ENCODE results near the gene DHX38.
"Not testable (repeated sequence)": the region's sequence is repeated elsewhere in the genome, so short reads cannot be mapped to it uniquely, and the experiment has no call there.

Gene DHX38

DNA sequence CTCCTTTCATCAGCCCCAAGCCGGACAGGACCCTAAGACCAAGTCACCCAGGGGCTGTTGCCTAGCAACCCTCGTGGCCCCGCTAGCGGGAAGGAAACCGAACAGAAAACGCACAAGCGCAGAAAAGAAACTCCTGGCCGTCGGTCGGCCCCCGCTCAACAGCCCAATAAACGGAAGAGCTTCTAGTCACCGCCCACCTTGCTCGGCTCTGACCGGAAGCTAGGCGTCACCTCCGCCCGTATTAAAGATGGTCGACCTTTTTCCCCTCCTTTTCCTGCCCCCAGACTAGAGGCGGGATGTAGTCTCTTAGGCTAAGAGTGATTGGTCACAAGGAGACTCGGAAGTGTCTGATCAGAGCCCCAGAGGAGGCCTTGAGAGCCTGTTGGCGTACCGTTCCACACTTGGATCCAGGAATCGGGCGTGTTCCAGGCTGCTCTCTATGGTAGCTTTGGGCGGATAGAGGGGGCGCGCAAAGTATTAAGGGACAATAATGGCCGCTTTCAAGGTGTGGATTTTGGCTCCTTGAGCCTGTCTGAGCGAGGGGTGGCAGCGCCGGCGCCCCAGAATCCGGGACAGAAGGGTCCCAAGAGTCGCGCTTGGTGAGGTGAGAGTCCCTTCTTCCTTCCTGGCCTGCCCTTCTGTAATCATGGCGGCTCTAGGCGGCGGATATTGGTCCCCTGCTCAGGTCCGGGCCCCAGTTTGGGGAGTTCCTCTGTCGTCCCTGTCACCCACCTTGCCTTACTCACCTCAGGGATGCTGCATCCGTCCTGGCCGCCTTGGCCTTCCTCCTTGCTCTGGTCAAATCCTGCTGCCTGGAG is at the start of gene DHX38, which contains the start of gene TXNL4B:
Gene DHX38 (plus strand): TSS at position 400 of the 818 bp plus-strand sequence. CDS start 2,311 bp downstream, outside the sequence.
Gene TXNL4B (minus strand): TSS at position 173 of the 818 bp plus-strand sequence. CDS start 2,871 bp downstream, outside the sequence.
- peak; percentile 98 for DNase-seq

DNA sequence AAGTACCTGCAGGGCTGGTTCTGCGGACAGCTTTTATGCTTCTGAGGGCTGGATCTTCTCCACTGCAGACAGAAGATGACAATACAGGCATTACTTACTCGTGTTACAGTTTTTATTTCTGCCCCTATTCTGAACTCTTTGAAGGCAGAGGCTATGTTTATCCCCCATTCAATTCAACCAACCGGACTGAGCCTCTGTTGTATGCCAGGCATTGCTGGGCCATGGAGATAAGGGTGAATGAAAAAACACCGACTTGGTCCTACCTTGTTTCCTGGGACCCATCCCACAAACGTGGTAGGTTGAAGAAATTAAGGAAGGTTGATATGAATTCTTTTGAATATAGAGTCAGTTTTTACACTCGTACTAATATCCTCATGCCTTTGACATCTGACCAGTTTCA is 49.4 kb upstream of the DHX38 start:
- DNase-seq: no peak

DNA sequence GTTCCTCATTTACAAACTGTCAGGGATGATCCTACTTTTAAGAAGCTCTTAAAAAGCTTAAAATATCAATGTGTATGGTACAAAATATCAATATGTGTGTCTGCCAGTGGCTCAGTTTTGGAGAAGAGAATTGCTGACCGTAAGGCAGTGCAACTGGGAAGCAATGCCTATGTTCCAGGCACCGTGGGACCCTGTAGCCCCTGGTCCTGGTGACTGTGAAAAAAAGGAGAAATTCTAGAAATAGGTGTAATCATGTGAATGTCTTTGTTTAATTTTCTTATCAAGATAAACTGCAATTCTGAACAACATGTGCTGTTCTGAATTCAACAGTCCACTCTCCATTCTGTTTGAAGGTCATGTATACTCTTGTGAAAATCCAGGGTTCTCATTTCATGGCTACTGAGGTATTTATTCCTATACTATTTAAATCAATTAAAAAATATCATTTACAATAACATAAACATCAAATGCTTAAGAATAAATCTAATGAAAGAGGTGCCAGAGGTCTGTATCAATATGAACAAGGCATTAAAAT is 48.8 kb upstream of the DHX38 start:
- DNase-seq: no peak

DNA sequence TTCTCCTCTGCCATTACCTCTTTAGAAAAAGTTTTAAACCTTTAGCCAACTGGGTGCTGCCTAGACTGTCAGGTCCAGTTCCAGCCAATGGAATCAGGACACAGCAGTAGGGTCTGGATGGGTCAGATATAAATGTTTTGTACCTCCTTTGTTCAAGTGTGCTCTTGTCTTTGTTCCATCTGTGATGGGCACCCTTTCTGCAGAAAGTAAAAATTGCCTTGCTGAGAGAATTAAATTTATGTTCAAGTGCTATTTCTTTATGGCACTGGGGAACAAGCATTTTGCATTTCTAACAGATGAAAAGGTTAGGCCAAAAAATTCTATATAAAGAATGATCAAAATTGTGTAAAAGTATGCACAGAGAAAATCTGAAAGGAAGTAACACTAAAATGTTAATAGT is 44.5 kb upstream of the DHX38 start:
- DNase-seq: no peak

DNA sequence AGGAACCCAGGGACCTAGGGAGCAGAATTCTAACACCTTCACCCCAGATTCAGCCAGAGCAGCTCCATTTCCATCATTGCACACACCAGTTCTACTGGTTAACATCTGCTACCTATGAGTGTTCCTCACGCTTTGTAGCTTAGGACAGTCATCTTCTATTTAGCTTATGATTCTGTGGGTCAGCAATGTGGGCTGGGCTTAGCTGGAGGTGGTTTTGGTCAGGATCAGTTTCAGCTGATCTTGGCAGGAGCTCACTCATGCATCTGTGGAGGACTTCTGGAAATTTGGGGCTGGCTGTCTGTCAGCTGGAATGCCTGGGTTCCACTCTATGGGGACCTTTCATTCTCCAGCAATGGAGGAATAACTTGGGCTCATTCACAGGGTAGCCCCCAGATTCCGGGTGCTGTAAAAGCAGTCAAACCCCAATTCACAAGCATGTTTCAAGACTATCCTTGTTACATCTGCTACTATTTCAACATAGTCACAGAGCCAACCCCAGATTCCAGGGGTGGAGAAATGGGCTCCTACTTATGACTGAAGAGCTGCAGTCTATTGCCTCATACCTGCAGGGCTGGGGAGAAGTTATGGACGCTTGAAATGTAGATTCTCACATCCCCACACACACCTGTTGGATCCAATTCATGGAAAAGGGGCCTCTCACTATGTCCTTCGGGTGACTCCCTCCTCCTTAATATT is 42.7 kb upstream of the DHX38 start:
- no peak for DNase-seq

DNA sequence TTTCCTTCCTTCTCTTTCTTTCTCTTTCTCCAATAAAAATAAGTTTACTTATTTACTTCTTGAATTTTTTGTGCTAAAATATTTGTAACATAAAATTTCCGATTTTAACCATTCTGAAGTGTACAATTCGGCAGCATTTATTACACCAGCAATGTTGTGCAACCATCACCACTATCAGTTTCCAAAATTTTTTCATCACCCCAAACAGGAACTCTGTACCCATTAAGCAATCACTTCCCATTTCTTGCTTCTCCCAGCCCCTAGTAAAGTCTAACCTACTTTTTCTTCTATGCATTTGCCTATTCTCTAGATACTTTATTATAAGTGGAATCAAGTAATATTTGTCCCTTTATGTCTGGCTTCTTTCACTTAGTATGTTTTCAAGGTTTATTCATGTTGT is 41.8 kb upstream of the DHX38 start:
- DNase-seq: no peak

DNA sequence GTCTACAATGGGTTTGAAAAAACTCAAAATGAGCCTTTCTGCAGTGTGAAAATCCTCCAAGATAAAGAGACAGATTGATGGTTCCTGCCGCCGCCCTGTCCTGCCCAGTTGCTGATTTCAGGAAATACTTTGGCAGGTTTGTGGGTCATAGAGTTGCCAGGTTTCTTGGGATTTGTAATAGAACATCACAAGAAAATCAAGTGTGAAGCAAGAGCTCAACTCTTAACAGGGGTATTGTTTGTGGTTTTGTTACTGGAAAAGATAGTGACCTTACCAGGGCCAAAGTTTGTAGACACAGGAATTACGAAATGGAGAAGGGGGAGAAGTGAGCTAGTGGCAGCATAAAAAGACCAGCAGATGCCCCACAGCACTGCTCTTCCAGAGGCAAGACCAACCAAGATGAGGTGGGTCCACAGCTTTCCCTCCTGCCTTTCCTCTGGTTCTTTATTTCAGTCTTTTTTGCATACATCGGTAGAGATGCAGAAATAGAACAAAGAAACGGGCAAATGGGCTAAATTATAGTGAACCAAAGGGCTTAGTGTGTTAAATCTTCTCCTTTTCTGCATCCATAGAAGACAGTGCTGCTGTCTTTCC is 39.3 kb upstream of the DHX38 start, which contains the start of gene HP:
Gene HP (plus strand): TSS at position 252 of the 594 bp plus-strand sequence. CDS start 148 bp downstream, at position 400.
- not testable (repeated sequence) for DNase-seq

DNA sequence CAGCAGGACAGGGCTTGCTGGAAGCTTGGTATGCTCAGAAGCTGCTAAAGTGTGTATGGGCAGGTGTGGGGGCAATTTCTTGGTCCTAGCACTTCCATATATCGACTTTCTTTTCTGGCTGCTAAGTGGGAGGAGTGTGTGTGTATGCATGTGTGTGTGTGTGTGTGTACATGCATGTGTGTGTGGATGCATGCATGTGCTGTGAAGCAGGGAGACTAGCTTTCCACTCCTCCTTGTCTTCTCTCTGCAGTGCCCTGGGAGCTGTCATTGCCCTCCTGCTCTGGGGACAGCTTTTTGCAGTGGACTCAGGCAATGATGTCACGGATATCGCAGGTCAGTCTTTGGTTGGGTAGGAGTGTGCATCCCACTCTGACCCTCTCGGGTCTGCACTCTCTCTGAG is 37.7 kb upstream of the DHX38 start:
- no peak for DNase-seq

DNA sequence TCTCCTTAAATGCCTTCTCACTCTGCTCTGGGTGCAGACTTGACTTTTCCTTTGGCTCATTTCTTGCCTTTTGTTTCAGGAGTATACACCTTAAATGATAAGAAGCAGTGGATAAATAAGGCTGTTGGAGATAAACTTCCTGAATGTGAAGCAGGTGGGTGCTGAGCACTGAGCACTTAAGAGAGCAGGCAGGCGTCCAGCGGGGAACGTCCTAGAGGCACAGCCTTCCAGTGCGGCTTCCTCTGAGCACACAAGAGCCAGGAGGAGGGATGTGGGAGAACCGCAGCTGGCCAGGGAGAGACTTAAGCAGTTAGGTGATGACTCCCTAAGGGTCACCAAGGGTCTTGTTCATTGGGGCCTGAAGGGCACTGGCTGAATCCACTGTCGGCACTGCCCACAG is 36.3 kb upstream of the DHX38 start:
- not testable (repeated sequence) for DNase-seq

DNA sequence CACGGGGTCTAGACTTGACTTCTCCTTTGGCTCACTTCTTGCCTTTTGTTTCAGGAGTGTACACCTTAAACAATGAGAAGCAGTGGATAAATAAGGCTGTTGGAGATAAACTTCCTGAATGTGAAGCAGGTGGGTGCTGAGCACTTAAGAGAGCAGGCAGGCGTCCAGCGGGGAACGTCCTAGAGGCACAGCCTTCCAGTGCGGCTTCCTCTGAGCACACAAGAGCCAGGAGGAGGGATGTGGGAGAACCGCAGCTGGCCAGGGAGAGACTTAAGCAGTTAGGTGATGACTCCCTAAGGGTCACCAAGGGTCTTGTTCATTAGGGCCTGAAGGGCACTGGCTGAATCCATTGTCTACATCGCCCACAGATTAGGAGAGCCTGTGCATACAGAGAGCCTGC is 34.6 kb upstream of the DHX38 start:
- peak; percentile 9 for DNase-seq

DNA sequence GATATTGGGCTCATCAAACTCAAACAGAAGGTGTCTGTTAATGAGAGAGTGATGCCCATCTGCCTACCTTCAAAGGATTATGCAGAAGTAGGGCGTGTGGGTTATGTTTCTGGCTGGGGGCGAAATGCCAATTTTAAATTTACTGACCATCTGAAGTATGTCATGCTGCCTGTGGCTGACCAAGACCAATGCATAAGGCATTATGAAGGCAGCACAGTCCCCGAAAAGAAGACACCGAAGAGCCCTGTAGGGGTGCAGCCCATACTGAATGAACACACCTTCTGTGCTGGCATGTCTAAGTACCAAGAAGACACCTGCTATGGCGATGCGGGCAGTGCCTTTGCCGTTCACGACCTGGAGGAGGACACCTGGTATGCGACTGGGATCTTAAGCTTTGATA is 33.2 kb upstream of the DHX38 start:
- no peak for DNase-seq

DNA sequence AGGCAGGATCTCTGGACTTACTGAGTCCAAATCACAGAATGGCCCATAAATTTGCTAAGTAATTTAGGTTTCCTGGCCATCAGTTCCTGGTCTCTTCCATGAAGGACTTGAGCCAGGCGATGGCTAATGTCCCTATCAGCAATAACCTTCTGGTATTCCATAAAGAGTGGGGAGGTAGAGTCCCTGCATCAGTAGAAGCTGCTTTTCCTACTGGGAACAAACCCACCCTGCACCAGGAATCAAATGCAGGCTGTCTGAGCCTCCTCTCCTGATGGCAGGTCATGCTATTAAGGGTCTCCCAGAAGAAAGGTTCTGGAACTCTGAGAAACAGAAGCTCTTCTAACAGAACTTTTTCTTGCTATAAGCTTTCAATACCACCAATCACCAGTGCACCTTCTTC is 32.1 kb upstream of the DHX38 start:
- DNase-seq: no peak

DNA sequence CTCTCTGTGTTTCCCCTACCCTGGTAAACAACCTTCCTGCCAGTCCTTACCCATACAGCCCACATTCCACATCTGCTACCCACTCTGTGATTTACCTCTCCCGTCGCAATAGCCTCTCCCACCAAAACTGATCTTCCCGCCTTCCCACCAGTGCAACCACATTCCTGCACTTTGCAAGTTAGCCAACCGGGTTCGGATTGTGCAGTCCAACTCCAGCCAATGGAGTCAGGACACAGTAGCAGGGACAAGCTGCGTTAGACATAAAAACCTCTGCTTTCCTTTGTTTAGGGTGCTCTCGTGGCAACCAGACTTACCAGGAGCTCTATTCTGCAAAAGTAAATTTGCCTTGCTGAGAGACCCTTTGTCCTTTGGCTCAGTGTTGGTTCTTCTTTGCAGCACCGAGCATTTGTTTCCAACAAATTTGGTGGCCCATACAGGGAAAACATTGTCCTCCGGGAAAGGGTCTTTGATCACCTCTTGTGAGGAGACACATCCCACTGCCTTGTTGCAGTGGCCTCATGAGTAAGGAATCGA is 29.2 kb upstream of the DHX38 start:
- DNase-seq: no peak

DNA sequence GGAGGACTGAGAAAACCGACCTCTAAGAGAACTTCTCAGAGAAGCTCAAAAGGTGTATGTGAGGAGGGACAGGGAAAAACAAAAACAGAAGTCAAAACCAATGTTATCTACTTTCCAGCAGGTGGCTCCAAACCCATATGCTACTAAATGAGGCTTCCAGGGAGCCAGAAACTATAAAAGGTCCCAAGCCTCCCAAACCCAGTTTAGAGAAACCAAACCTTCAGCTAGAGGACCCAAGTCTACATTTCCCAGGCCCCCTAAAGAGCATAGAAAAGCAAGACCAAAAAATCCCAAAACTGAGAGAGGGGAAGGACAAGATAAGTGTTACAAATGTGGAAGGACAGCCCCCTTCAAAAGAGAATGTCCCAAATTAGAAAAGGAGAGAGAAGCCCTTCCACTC is 26.9 kb upstream of the DHX38 start:
- peak; percentile 24 for DNase-seq

DNA sequence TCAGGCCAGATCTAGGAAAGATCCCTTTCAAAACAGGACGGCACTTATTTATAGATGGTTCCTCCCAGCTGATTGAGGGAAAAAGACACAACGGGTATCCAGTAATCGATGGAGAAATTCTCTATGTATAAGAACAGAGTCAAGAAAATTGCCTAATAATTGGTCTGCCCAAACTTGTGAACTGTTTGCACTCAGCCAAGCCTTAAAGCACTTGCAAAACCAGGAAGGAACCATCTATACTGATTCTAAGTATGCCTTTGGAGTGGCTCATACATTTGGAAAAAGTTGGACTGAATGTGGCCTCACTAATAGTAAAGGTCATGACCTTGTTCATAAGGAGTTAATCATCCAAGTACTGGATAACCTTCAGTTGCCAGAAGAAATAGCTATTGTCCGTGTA is 24.7 kb upstream of the DHX38 start:
- DNase-seq: no peak

DNA sequence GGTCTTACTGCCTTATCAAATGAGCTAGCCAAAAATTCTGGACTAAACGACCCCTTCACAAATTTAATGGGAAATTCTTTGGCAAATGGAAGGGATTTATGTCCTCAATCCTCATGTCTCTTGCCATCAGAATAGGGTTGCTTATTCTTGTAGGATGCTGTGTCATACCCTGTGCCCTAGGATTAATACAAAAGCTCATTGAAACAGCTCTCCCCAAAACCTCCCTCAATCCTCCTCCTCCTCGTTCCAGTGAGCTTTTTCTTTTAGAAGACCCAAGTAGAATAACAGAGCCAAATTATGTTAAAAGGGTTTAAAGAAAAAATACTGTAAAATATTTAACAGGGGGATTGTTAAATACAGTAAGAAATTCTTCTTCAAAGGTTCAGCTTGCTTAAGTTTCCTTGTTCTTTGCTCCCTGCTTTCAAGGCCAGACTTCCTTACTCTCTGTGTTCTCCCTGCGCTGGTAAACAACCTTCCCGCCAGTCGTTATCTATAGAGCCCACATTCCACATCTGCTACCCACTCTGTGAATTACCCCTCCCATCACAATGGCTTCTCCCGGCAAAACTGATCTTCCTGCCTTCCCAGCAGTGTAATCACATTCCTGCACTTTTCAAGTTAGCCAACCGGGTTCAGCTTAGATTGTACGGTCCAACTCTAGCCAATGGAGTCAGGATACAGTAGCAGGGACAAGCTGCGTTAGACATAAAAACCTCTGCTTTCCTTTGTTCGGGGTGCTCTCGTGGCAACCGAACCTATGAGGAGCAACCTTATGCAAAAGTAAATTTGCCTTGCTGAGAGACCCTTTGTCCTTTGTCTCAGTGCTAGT is 20.9 kb upstream of the DHX38 start:
- no peak for DNase-seq

DNA sequence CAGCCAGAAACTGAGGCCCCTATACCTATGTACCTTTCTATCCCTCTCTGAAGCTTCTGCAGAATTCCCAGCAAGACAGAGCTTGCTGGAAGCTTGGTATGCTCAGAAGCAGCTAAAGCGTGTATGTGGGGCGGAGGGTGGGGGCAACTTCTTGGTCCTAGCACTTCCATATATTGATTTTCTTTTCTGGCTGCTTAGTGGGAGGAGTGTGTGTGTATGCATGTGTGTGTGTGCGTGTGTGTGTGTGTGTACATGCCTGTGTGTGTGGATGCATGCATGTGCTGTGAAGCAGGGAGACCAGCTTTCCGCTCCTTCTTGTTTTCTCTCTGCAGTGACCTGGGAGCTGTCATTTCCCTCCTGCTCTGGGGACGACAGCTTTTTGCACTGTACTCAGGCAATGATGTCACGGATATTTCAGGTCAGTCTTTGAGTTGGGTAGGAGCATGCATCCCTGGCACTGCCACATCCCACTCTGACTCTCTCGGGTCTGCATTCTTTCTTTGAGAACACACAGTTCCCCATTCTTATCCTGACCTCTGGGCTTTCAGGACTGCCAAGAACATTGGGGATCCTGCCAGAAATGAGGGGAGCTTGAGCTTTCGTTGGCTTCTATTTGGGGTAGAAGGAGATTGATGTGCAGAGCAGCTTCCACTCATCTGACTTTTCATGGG is 20.0 kb upstream of the DHX38 start:
- DNase-seq: no peak

DNA sequence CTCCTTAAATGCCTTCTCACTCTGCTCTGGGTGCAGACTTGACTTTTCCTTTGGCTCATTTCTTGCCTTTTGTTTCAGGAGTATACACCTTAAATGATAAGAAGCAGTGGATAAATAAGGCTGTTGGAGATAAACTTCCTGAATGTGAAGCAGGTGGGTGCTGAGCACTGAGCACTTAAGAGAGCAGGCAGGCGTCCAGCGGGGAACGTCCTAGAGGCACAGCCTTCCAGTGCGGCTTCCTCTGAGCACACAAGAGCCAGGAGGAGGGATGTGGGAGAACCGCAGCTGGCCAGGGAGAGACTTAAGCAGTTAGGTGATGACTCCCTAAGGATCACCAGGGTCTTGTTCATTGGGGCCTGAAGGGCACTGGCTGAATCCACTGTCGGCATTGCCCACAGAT is 18.6 kb upstream of the DHX38 start:
- not testable (repeated sequence) for DNase-seq

DNA sequence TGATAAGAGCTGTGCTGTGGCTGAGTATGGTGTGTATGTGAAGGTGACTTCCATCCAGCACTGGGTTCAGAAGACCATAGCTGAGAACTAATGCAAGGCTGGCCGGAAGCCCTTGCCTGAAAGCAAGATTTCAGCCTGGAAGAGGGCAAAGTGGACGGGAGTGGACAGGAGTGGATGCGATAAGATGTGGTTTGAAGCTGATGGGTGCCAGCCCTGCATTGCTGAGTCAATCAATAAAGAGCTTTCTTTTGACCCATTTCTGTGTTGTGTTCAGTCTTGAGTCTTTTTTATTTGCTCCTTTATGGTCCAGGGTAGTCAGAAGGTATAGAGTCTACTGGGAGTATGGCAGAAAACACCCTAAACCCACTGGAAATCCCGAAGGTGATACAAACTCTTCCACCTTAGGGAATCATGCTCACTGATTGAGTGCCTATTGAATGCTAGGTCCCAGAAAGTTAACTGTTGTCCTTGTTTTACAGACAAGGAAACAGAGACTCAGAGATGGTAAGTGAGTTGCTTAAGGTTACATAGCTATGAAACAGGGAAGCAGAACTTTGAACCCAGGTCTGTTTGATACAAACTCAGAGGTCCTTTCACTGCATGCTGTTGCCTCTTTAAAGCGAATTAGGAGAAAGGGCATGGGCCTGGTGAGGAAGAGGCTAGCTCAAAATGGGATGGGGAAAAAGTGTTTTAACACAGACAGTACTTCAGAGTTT is 16.5 kb upstream of the DHX38 start:
- DNase-seq: not testable (repeated sequence)

DNA sequence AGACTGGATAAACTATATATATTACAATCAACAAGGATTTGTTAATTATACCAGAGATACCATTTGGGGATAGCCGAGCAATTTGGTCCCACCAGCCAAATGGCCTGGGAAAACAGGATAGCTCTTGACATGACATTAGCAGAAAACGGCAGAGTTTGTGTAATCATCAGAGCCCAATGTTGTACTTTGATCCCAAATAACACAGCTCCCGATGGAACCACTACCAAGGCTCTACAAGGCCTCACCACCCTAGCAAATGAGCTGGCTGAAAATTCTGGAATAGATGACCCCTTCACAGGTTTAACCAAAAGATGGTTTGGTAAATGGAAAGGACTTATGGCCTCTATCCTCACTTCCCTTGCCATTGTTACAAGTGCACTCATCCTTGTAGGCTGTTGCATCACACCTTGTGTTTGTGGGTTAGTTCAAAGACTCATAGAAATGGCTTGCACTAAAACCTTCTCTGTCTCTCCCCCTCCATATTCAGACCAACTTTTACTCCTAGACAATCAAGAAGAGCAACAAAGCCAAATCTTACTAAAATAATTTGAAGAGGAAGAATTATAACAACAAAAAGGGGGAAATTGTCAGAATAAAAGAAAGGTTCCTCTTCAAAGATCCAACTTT is 9.8 kb upstream of the DHX38 start:
- no peak for DNase-seq
